ENCODE results near the gene LRRC34.

GRCh38 chr3:169750665-169751064 lies 62.0 kb downstream of the LRRC34 start:
- TF ChIP-seq TCF4 (CRISPR knock-in tag; IDR thresholded peaks at IDR 0.05; ENCODE audit: borderline replicate concordance) (no peak), ISL1 (CRISPR knock-in tag; IDR thresholded peaks at IDR 0.05) (no peak), ESRRG (CRISPR knock-in tag; IDR thresholded peaks at IDR 0.05) (no peak), ZFP3 (CRISPR knock-in tag; IDR thresholded peaks at IDR 0.05) (no peak), ZC3H10 (CRISPR knock-in tag; IDR thresholded peaks at IDR 0.05) (no peak), PATZ1 (CRISPR knock-in tag; IDR thresholded peaks at IDR 0.05; ENCODE audit: borderline replicate concordance) (no peak), PPARA (CRISPR knock-in tag; IDR thresholded peaks at IDR 0.05; ENCODE audit: borderline replicate concordance) (no peak), ZNF8 (CRISPR knock-in tag; IDR thresholded peaks at IDR 0.05) (no peak), CSDC2 (CRISPR knock-in tag; IDR thresholded peaks at IDR 0.05) (no peak), ZFP30 (CRISPR knock-in tag; IDR thresholded peaks at IDR 0.05) (no peak), SNAI2 (CRISPR knock-in tag; IDR thresholded peaks at IDR 0.05) (no peak)
- TF ChIP-seq, protein P1, sequence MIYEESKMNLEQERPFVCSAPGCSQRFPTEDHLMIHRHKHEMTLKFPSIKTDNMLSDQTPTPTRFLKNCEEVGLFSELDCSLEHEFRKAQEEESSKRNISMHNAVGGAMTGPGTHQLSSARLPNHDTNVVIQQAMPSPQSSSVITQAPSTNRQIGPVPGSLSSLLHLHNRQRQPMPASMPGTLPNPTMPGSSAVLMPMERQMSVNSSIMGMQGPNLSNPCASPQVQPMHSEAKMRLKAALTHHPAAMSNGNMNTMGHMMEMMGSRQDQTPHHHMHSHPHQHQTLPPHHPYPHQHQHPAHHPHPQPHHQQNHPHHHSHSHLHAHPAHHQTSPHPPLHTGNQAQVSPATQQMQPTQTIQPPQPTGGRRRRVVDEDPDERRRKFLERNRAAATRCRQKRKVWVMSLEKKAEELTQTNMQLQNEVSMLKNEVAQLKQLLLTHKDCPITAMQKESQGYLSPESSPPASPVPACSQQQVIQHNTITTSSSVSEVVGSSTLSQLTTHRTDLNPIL (CRISPR knock-in tag; IDR thresholded peaks at IDR 0.05; ENCODE audit: low read depth) = no peak

All from SK-N-SH treated with all-trans-retinoic acid at 6 μM for 48 hours (cell line).